Omental fat pad (tissue), 4 donors: ENCODE results near the gene NR3C2. TPM values are rescaled to one million over a fixed set of nuclear protein-coding genes. Genes with fewer than 3 reads are reported as not detected.

Experiments
- ATAC-seq: fragments of 150-250 bp; one replicate; pipeline ENCODE4 v1.9.1; 2016; ENCODE audit warnings: mild to moderate bottlenecking, moderate library complexity; ENCODE audit not compliant: low FRiP score
- DNase-seq: peaks from one replicate; pipeline ENCODE4 v3.0.0-alpha.2; 2019; ENCODE audit warnings: low spot score
- total RNA-seq, 4 donors: library from RNA; depleted of rRNA; stranded (reverse); fragments of >200 nt; gene quantifications; one replicate each; pipeline ENCODE4 v1.1.0, GENCODE V29; 2016
- TF ChIP-seq, protein P1 (sequence below), 3 donors: fragments of 450-650 bp; IDR thresholded peaks; one replicate each; pipeline ENCODE4 v1.5.1; 2016 to 2017; ENCODE audit warnings: antibody characterized with exemption in 3 of 3, mild to moderate bottlenecking in 3 of 3, moderate library complexity in 2 of 3

Gene NR3C2
- total RNA-seq, 4 donors from 2014 or later: 7.4 to 28.1 (median 12.1) TPM

GRCh38 chr4:148344352-148344751, 97.9 kb downstream of the NR3C2 start:
- TF ChIP-seq, protein P1, sequence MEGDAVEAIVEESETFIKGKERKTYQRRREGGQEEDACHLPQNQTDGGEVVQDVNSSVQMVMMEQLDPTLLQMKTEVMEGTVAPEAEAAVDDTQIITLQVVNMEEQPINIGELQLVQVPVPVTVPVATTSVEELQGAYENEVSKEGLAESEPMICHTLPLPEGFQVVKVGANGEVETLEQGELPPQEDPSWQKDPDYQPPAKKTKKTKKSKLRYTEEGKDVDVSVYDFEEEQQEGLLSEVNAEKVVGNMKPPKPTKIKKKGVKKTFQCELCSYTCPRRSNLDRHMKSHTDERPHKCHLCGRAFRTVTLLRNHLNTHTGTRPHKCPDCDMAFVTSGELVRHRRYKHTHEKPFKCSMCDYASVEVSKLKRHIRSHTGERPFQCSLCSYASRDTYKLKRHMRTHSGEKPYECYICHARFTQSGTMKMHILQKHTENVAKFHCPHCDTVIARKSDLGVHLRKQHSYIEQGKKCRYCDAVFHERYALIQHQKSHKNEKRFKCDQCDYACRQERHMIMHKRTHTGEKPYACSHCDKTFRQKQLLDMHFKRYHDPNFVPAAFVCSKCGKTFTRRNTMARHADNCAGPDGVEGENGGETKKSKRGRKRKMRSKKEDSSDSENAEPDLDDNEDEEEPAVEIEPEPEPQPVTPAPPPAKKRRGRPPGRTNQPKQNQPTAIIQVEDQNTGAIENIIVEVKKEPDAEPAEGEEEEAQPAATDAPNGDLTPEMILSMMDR (IDR thresholded peaks at IDR 0.05): no peak
- ATAC-seq (no peak), DNase-seq (no peak)

GRCh38 chr4:148341980-148342800, 100.0 kb downstream of the NR3C2 start:
- TF ChIP-seq, protein P1 (IDR thresholded peaks at IDR 0.05): no peak
- no peak for ATAC-seq
- DNase-seq: no peak

GRCh38 chr4:148335133-148335532, 107.1 kb downstream of the NR3C2 start:
- DNase-seq (no peak), ATAC-seq (no peak)
- TF ChIP-seq, protein P1 (IDR thresholded peaks at IDR 0.05): no peak

GRCh38 chr4:148333265-148333664, 108.9 kb downstream of the NR3C2 start:
- ATAC-seq (no peak), DNase-seq (no peak)
- TF ChIP-seq, protein P1 (IDR thresholded peaks at IDR 0.05): no peak

- DNase-seq: no peak
- TF ChIP-seq, protein P1 (IDR thresholded peaks at IDR 0.05): no peak
- ATAC-seq: no peak
Measured at GRCh38 chr4:148332486-148332885, 109.7 kb downstream of the NR3C2 start.

GRCh38 chr4:148330724-148331123, 111.5 kb downstream of the NR3C2 start:
- TF ChIP-seq, protein P1 (IDR thresholded peaks at IDR 0.05): no peak
- no peak for DNase-seq
- ATAC-seq: no peak

DNA sequence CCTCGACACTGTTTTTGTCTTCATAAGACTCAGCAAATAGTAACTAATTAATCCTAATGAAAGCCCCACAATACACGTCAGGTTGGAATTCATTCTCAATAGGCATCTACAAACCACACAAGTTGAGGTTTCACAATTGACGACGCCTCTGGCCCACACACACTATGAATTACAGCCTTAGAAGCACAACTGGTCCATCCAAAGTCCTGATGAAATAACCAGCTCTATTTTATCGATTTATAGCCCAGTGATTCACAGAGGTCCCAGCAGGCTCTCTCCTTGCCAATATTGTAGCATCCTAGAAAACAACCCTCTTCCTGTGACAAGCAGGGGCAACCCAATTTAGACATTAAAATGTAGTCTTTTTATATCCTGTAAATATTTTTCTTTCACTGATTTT, 112.1 kb downstream of the NR3C2 start:
- ATAC-seq (no peak), DNase-seq (no peak)
- TF ChIP-seq, protein P1 (IDR thresholded peaks at IDR 0.05): no peak
